Fibroblast of lung (primary cell): Measurements from ENCODE around the gene NOS1AP. TPM values are rescaled to one million over a fixed set of nuclear protein-coding genes. Genes with fewer than 3 reads are reported as not detected.
A peak's percentile ranks its signal among the peaks of the same experiment; 100 is the strongest.

ENCODE experiments used
- DNase-seq, 2 donors: peaks; one replicate each; pipeline versions ENCODE4 v3.0.0 to v3.0.0-alpha.2; 2010; ENCODE audit warnings: low read depth in 2 of 2
- H2AFZ ChIP-seq: 2 replicates; pipeline ENCODE4 v1.5.1; 2012; ENCODE audit warnings: low read length, control low read depth, inconsistent platforms
- H3K27ac ChIP-seq: 2 replicates; pipeline ENCODE4 v1.5.1; 2011; ENCODE audit warnings: low read length, control low read depth; ENCODE audit not compliant: insufficient read depth
- H3K27me3 ChIP-seq: 2 replicates; pipeline ENCODE4 v1.5.1; 2011; ENCODE audit warnings: mild to moderate bottlenecking, low read length; ENCODE audit not compliant: control insufficient read depth, insufficient read depth
- H3K36me3 ChIP-seq: 2 replicates; pipeline ENCODE4 v1.5.1; 2011; ENCODE audit warnings: low read length; ENCODE audit not compliant: control insufficient read depth, insufficient read depth
- H3K4me1 ChIP-seq: 2 replicates; pipeline ENCODE4 v1.5.1; 2011; ENCODE audit warnings: low read length; ENCODE audit not compliant: control insufficient read depth, insufficient read depth; ENCODE audit errors: extremely low read depth
- H3K4me2 ChIP-seq: 2 replicates; pipeline ENCODE4 v1.5.1; 2011; ENCODE audit warnings: low read length, control low read depth; ENCODE audit not compliant: insufficient read depth; ENCODE audit errors: extremely low read depth
- H3K4me3 ChIP-seq, 4 experiments: fragments of 200-600 bp in 1 of 4; sonication (generic) in 1 of 4; replicated peaks in 1 of 4; 2 replicates each; pipeline ENCODE4 v1.5.1; 2011 to 2016; ENCODE audit warnings: low read length in 4 of 4, low read depth in 3 of 4, mild to moderate bottlenecking in 3 of 4, control low read depth in 2 of 4, inconsistent platforms in 1 of 4, mixed read lengths in 1 of 4; ENCODE audit not compliant: insufficient read depth in 1 of 4; ENCODE audit errors: control extremely low read depth in 1 of 4
- H3K79me2 ChIP-seq: 2 replicates; pipeline ENCODE4 v1.5.1; 2012; ENCODE audit warnings: mild to moderate bottlenecking, low read length, inconsistent platforms; ENCODE audit not compliant: control insufficient read depth, insufficient read depth
- H3K9ac ChIP-seq: 2 replicates; pipeline ENCODE4 v1.5.1; 2011; ENCODE audit warnings: mild to moderate bottlenecking, low read length, control low read depth; ENCODE audit not compliant: insufficient read depth
- H3K9me3 ChIP-seq: 2 replicates; pipeline ENCODE4 v1.5.1; 2012; ENCODE audit warnings: low read depth, low read length; ENCODE audit not compliant: control insufficient read depth, insufficient read depth
- H4K20me1 ChIP-seq: 2 replicates; pipeline ENCODE4 v1.5.1; 2011; ENCODE audit warnings: low read length; ENCODE audit not compliant: control insufficient read depth, insufficient read depth; ENCODE audit errors: extremely low read depth
- CTCF ChIP-seq, 2 donors: IDR thresholded peaks in 1 of 2; conservative IDR thresholded peaks in 1 of 2; 1 replicate in 1 of 2; 2 replicates in 1 of 2; pipeline ENCODE4 v1.5.1; 2011 to 2012; ENCODE audit warnings: low read length in 2 of 2, control low read depth in 1 of 2, inconsistent platforms in 1 of 2, low read depth in 1 of 2, mild to moderate bottlenecking in 1 of 2
- EZH2 ChIP-seq: IDR thresholded peaks from 2 replicates; pipeline ENCODE4 v1.5.1; 2012; ENCODE audit warnings: low read length, control low read depth, mild to moderate bottlenecking; ENCODE audit errors: missing control alignments
- polyA plus RNA-seq, 2 donors: library from polyadenylated mRNA; depleted of rRNA in 1 of 2; stranded (reverse) in 1 of 2; unstranded in 1 of 2; fragments of >200 nt; gene quantifications; 2 replicates each; pipeline ENCODE4 v1.2.1, GENCODE V29; 2011 to 2012; ENCODE audit warnings: missing spikeins in 1 of 2
- total RNA-seq: library from RNA; depleted of rRNA; stranded (reverse); fragments of >200 nt; gene quantifications from 2 replicates; pipeline ENCODE4 v1.2.1, GENCODE V29; 2014

The NOS1AP gene
- total and polyA plus RNA-seq, 2 donors (not counting 1 experiment from before 2014, with no cell fraction given): 0.14 to 0.17 TPM

DNA sequence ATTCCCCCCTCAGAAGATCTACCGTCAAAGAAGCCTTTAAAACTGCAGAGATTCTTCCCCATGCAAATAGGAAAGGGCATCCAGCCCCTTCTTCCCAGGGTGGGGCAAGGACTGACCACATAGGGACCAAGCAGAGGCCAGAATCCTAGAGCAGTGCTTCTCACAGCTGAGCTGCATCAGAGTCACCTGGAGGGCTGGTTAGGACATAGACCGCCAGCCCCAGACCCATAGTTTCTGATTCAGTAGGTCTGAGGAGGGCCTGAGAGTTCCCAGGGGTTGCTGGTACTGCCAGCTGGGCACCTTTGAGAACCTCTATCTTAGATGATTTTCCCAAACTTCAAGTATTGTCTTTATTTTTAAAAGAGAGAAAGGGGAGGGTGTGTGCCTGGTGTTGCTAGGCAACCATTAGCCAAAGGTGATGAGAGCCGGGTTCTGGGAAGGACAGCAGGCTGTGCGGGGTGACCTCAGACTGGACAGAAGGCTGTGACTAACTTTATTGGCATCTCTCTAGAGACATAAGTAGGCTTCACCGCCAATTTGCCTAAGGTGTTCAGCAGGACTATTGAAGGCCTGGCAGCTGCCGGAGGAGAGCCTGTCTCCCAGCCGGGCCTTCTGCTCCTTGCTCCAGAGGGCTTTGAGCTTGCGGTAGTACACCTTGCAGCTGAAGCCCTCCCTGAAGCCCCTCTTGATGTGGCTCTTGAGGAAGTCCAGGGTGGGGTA is 304.2 kb downstream of the NOS1AP start:
- Histone ChIP-seq H3K4me3 (no peak overlapping the region), H3K4me1 (no peaks in the 10 kb centered on the region), H3K79me2 (no peaks in the 10 kb centered on the region), H3K4me2 (no peak overlapping the region), H4K20me1 (no peaks in the 10 kb centered on the region), H3K27me3 (peaks cover 3% of the 10 kb centered on the region), H3K27ac (no peak overlapping the region), H3K36me3 (no peaks in the 10 kb centered on the region), H3K9ac (no peak overlapping the region), H3K9me3 (no peaks in the 10 kb centered on the region), H2AFZ (no peak overlapping the region)
- peak in 1 of 2 donors; percentile 82 for DNase-seq
- TF ChIP-seq EZH2 (no peak), CTCF (conservative IDR thresholded peaks at IDR 0.05 in 1 of 2, IDR thresholded peaks at IDR 0.05 in 1 of 2; ENCODE audit: low read depth in 1 of 2, low read length in 2 of 2) (no peak)

DNA sequence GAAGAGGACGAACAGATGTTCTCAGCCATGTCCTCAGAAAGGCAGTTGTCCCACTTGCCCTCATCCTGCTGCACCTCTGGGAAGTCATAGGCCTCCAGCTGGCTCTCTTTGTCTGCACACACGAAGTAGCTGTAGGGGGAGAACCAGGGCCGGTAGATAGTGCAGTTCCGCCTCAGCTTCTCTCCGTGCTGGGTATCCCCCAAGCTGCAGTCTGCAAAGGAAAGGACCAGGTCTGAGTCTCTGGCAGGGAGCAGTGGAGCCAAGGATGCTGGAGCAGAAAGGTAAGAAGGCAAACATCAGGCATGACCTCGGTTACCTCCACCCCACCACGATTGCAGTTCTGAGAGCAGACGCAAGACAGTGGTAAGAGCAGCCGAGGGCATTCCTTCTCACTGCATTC is 304.9 kb downstream of the NOS1AP start:
- TF ChIP-seq CTCF (conservative IDR thresholded peaks at IDR 0.05 in 1 of 2, IDR thresholded peaks at IDR 0.05 in 1 of 2; ENCODE audit: low read depth in 1 of 2, low read length in 2 of 2): no peak
- no peak for TF ChIP-seq EZH2
- DNase-seq: no peak
- no peak overlapping the region for H3K4me3 ChIP-seq
- H3K27ac ChIP-seq: no peak overlapping the region
- no peak overlapping the region for H3K4me2 ChIP-seq
- H3K27me3 ChIP-seq: peaks cover 3% of the 10 kb centered on the region
- no peaks in the 10 kb centered on the region for H3K79me2 ChIP-seq
- H3K9me3 ChIP-seq: no peaks in the 10 kb centered on the region
- no peaks in the 10 kb centered on the region for H3K4me1 ChIP-seq
- no peak overlapping the region for H3K9ac ChIP-seq
- H2AFZ ChIP-seq: no peak overlapping the region
- H3K36me3 ChIP-seq: no peaks in the 10 kb centered on the region
- H4K20me1 ChIP-seq: no peaks in the 10 kb centered on the region

DNA sequence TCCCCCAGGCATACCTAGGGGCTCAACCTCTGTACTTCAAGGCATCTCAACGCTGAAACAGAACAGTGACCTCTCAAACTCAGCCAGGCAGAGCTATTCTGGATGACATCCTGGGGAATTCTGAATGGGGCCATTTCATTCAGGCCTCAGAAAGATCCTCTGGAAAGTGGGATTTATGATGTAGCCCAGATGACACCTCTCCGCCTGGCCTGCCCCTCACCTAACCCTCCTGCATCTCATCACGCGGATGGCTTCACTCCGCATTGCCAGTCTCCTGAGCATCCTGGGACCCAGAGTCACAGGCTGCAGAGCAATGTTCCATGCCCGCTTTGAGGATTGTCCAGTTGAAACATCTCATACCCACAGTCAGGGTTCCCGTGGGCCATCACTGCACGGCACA is 306.0 kb downstream of the NOS1AP start:
- H3K9ac ChIP-seq: no peak overlapping the region
- no peaks in the 10 kb centered on the region for H3K9me3 ChIP-seq
- no peak overlapping the region for H3K27ac ChIP-seq
- H2AFZ ChIP-seq: no peak overlapping the region
- peaks cover 3% of the 10 kb centered on the region for H3K27me3 ChIP-seq
- H3K4me2 ChIP-seq: no peak overlapping the region
- TF ChIP-seq EZH2 (no peak), CTCF (conservative IDR thresholded peaks at IDR 0.05 in 1 of 2, IDR thresholded peaks at IDR 0.05 in 1 of 2; ENCODE audit: low read depth in 1 of 2, low read length in 2 of 2) (no peak)
- H3K79me2 ChIP-seq: no peaks in the 10 kb centered on the region
- H3K4me3 ChIP-seq: no peak overlapping the region
- H3K36me3 ChIP-seq: no peaks in the 10 kb centered on the region
- H3K4me1 ChIP-seq: no peaks in the 10 kb centered on the region
- DNase-seq: no peak
- no peaks in the 10 kb centered on the region for H4K20me1 ChIP-seq
